ENCODE measurements around the gene KIFC1. TPM values are rescaled to one million over a fixed set of nuclear protein-coding genes. Genes with fewer than 3 reads are reported as not detected.
A peak's percentile ranks its signal among the peaks of the same experiment; 100 is the strongest.

Gene KIFC1
- total and polyA plus RNA-seq, 9 of the 15 experiments (the other 6 are each of a cell fraction or from before 2014, with no cell fraction given): 1.3 to 95.2 (median 76.9) TPM

- ChIA-PET CTCF (ENCODE audit: low intra/inter-chr PET ratio) (interaction anchor here (0.6 kb wide), 1 partner anchor 47 kb away, joined by 3 read pairs; no protein-coding TSS in a partner anchor), POLR2A (interaction anchor here (0.6 kb wide), 2 partner anchors 66 to 84 kb away, joined by 3 to 4 read pairs; no protein-coding TSS in a partner anchor)
- WGBS (ENCODE audit: insufficient coverage, low coverage, missing lambda C conversion rate): 60% methylated on average over 10 of the region's 10 CpGs
Measured at GRCh38 chr6:33383427-33384185, 8.0 kb upstream of the KIFC1 start.

More at GRCh38 chr6:33383427-33384185, 8.0 kb upstream of the KIFC1 start:
- TF ChIP-seq, protein P1, sequence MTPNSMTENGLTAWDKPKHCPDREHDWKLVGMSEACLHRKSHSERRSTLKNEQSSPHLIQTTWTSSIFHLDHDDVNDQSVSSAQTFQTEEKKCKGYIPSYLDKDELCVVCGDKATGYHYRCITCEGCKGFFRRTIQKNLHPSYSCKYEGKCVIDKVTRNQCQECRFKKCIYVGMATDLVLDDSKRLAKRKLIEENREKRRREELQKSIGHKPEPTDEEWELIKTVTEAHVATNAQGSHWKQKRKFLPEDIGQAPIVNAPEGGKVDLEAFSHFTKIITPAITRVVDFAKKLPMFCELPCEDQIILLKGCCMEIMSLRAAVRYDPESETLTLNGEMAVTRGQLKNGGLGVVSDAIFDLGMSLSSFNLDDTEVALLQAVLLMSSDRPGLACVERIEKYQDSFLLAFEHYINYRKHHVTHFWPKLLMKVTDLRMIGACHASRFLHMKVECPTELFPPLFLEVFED (CRISPR knock-in tag; conservative IDR thresholded peaks at IDR 0.05): no peak
- TF ChIP-seq EP300 (IDR thresholded peaks at IDR 0.05; ENCODE audit: low read length): no peak
- TF ChIP-seq MCM3 (IDR thresholded peaks at IDR 0.05): no peak
- TF ChIP-seq, protein P2, sequence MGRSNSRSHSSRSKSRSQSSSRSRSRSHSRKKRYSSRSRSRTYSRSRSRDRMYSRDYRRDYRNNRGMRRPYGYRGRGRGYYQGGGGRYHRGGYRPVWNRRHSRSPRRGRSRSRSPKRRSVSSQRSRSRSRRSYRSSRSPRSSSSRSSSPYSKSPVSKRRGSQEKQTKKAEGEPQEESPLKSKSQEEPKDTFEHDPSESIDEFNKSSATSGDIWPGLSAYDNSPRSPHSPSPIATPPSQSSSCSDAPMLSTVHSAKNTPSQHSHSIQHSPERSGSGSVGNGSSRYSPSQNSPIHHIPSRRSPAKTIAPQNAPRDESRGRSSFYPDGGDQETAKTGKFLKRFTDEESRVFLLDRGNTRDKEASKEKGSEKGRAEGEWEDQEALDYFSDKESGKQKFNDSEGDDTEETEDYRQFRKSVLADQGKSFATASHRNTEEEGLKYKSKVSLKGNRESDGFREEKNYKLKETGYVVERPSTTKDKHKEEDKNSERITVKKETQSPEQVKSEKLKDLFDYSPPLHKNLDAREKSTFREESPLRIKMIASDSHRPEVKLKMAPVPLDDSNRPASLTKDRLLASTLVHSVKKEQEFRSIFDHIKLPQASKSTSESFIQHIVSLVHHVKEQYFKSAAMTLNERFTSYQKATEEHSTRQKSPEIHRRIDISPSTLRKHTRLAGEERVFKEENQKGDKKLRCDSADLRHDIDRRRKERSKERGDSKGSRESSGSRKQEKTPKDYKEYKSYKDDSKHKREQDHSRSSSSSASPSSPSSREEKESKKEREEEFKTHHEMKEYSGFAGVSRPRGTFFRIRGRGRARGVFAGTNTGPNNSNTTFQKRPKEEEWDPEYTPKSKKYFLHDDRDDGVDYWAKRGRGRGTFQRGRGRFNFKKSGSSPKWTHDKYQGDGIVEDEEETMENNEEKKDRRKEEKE (IDR thresholded peaks at IDR 0.05; ENCODE audit: borderline replicate concordance in 1 of 2, control insufficient read depth in 1 of 2, low read depth in 2 of 2, low read length in 1 of 2): no peak
- no peak for TF ChIP-seq RAD21 (CRISPR knock-in tag; conservative IDR thresholded peaks at IDR 0.05 in 1 of 2, IDR thresholded peaks at IDR 0.05 in 1 of 2)
- TF ChIP-seq MCM2 (IDR thresholded peaks at IDR 0.05; ENCODE audit: low read depth): no peak
- no peak for TF ChIP-seq ZNF785 (CRISPR knock-in tag; IDR thresholded peaks at IDR 0.05)
- TF ChIP-seq, protein P3, sequence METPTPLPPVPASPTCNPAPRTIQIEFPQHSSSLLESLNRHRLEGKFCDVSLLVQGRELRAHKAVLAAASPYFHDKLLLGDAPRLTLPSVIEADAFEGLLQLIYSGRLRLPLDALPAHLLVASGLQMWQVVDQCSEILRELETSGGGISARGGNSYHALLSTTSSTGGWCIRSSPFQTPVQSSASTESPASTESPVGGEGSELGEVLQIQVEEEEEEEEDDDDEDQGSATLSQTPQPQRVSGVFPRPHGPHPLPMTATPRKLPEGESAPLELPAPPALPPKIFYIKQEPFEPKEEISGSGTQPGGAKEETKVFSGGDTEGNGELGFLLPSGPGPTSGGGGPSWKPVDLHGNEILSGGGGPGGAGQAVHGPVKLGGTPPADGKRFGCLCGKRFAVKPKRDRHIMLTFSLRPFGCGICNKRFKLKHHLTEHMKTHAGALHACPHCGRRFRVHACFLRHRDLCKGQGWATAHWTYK (CRISPR knock-in tag; IDR thresholded peaks at IDR 0.05): no peak
- TF ChIP-seq ELF4 (CRISPR knock-in tag; IDR thresholded peaks at IDR 0.05): no peak
- no peak for TF ChIP-seq ZNF184 (CRISPR knock-in tag; IDR thresholded peaks at IDR 0.05)
- no peak for TF ChIP-seq ARID2 (IDR thresholded peaks at IDR 0.05)
- no peak for TF ChIP-seq EHMT2 (IDR thresholded peaks at IDR 0.05)
- TF ChIP-seq ZNF77 (CRISPR knock-in tag; IDR thresholded peaks at IDR 0.05): no peak
- TF ChIP-seq RBBP5 (IDR thresholded peaks at IDR 0.05; ENCODE audit: borderline replicate concordance, insufficient read depth, low read length, poor library complexity, severe bottlenecking): no peak
- Histone ChIP-seq H4K20me1 (replicated peaks; ENCODE audit: control insufficient read depth, insufficient read depth, low read length) (no peaks in the 10 kb centered on the region), H3K4me2 (ENCODE audit: insufficient read depth, low read length) (no peak overlapping the region), H2AFZ (ENCODE audit: low read depth, low read length) (0 out of 2 replicates have a peak overlapping the region, but pooled peaks have one; percentile 19), H3K4me1 (replicated peaks in 1 of 2; ENCODE audit: control insufficient read depth in 2 of 2, insufficient read depth in 2 of 2, low read length in 2 of 2) (peaks cover 19 to 21% of the 10 kb centered on the region in 2 experiments), H3K79me2 (ENCODE audit: control insufficient read depth, insufficient read depth, low read length) (no peaks in the 10 kb centered on the region), H3K9me3 (replicated peaks; ENCODE audit: control insufficient read depth, insufficient read depth, low read depth, low read length) (no peaks in the 10 kb centered on the region), H3K27me3 (ENCODE audit: control insufficient read depth in 2 of 2, insufficient read depth in 2 of 2, low read length in 2 of 2) (no peaks in the 10 kb centered on the region), H3K9ac (ENCODE audit: insufficient read depth in 1 of 2, low read depth in 2 of 2, low read length in 2 of 2) (peak overlapping the region in 1 of 2 experiments; percentile 49; a peak in 1 of 4 replicates), H3K27ac (ENCODE audit: extremely low read depth, low read depth, low read length) (no peak overlapping the region), H3K36me3 (ENCODE audit: control insufficient read depth, insufficient read depth, low read length) (no peaks in the 10 kb centered on the region), H3K9me1 (ENCODE audit: control insufficient read depth, insufficient read depth, low read length) (no peaks in the 10 kb centered on the region), H3K4me3 (no peak overlapping the region)
- BruUV-seq (replicated peaks): no TSS peak
- DNase-seq (ENCODE audit: extremely low read depth in 1 of 4, low spot score in 3 of 4) (no peak), ATAC-seq (no peak), FAIRE-seq (no peak)
- intact Hi-C loops (cut with micrococcal nuclease): no loop called here
- in situ Hi-C loops (cut with MboI): no loop called here
